ENCODE results near the gene NFKB2. TPM values are rescaled to one million over a fixed set of nuclear protein-coding genes. Genes with fewer than 3 reads are reported as not detected.

The NFKB2 gene
- total RNA-seq, 1 donor from 2014 or later: 7.5 TPM

GRCh38 chr10:102358712-102359382 lies 36.7 kb upstream of the NFKB2 start:
- Mint-ChIP-seq H3K9me3 (ENCODE audit: unreplicated experiment) (peaks cover 1% of the 10 kb centered on the region), H3K4me1 (ENCODE audit: low read depth, unreplicated experiment) (peaks cover 2% of the 10 kb centered on the region), H3K27me3 (ENCODE audit: unreplicated experiment) (peaks cover 6% of the 10 kb centered on the region), H3K36me3 (ENCODE audit: unreplicated experiment) (no peaks in the 10 kb centered on the region), H3K4me3 (ENCODE audit: unreplicated experiment) (no peak overlapping the region), H3K27ac (ENCODE audit: unreplicated experiment) (no peak overlapping the region)
- TF ChIP-seq CTCF (IDR thresholded peaks at IDR 0.05; ENCODE audit: partially characterized antibody, unreplicated experiment): no peak
- no peak for DNase-seq

GRCh38 chr10:102367441-102367840 lies 28.1 kb upstream of the NFKB2 start:
- Mint-ChIP-seq H3K27ac (ENCODE audit: unreplicated experiment) (no peak overlapping the region), H3K4me1 (ENCODE audit: low read depth, unreplicated experiment) (no peaks in the 10 kb centered on the region), H3K4me3 (ENCODE audit: unreplicated experiment) (no peak overlapping the region), H3K27me3 (ENCODE audit: unreplicated experiment) (peaks cover 7% of the 10 kb centered on the region), H3K36me3 (ENCODE audit: unreplicated experiment) (peaks cover 30% of the 10 kb centered on the region), H3K9me3 (ENCODE audit: unreplicated experiment) (peaks cover 7% of the 10 kb centered on the region)
- no peak for TF ChIP-seq CTCF (IDR thresholded peaks at IDR 0.05; ENCODE audit: partially characterized antibody, unreplicated experiment)
- DNase-seq: no peak

- no peak for DNase-seq
- Mint-ChIP-seq H3K4me1 (ENCODE audit: low read depth, unreplicated experiment) (no peaks in the 10 kb centered on the region), H3K9me3 (ENCODE audit: unreplicated experiment) (peaks cover 7% of the 10 kb centered on the region), H3K27ac (ENCODE audit: unreplicated experiment) (no peak overlapping the region), H3K36me3 (ENCODE audit: unreplicated experiment) (peaks cover 30% of the 10 kb centered on the region), H3K4me3 (ENCODE audit: unreplicated experiment) (no peak overlapping the region), H3K27me3 (ENCODE audit: unreplicated experiment) (peaks cover 7% of the 10 kb centered on the region)
- TF ChIP-seq CTCF (IDR thresholded peaks at IDR 0.05; ENCODE audit: partially characterized antibody, unreplicated experiment): no peak
Observed at GRCh38 chr10:102368077-102368476, 27.4 kb upstream of the NFKB2 start.

GRCh38 chr10:102371295-102371694 lies 24.2 kb upstream of the NFKB2 start:
- Mint-ChIP-seq H3K9me3 (ENCODE audit: unreplicated experiment) (peaks cover 2% of the 10 kb centered on the region), H3K36me3 (ENCODE audit: unreplicated experiment) (peaks cover 30% of the 10 kb centered on the region), H3K27me3 (ENCODE audit: unreplicated experiment) (peaks cover 3% of the 10 kb centered on the region), H3K4me1 (ENCODE audit: low read depth, unreplicated experiment) (no peaks in the 10 kb centered on the region), H3K27ac (ENCODE audit: unreplicated experiment) (no peak overlapping the region), H3K4me3 (ENCODE audit: unreplicated experiment) (no peak overlapping the region)
- TF ChIP-seq CTCF (IDR thresholded peaks at IDR 0.05; ENCODE audit: partially characterized antibody, unreplicated experiment): no peak
- DNase-seq: no peak

- Mint-ChIP-seq H3K4me1 (ENCODE audit: low read depth, unreplicated experiment) (no peaks in the 10 kb centered on the region), H3K27ac (ENCODE audit: unreplicated experiment) (no peak overlapping the region), H3K36me3 (ENCODE audit: unreplicated experiment) (peaks cover 14% of the 10 kb centered on the region), H3K27me3 (ENCODE audit: unreplicated experiment) (peaks cover under 1% of the 10 kb centered on the region), H3K4me3 (ENCODE audit: unreplicated experiment) (no peak overlapping the region), H3K9me3 (ENCODE audit: unreplicated experiment) (no peaks in the 10 kb centered on the region)
- DNase-seq: no peak
- no peak for TF ChIP-seq CTCF (IDR thresholded peaks at IDR 0.05; ENCODE audit: partially characterized antibody, unreplicated experiment)
Observed at GRCh38 chr10:102375250-102375649, 20.3 kb upstream of the NFKB2 start.
